Activated naive CD8-positive, alpha-beta T cell (primary cell): ENCODE data around the gene AMN.
A peak's percentile ranks its signal among the peaks of the same experiment; 100 is the strongest.
"Not testable (repeated sequence)": the region's sequence is repeated elsewhere in the genome, so short reads cannot be mapped to it uniquely, and the experiment has no call there.

ENCODE experiments used
- H3K27ac Mint-ChIP-seq: one replicate; pipeline ENCODE4 v1.8.0; 2021; ENCODE audit warnings: mixed read lengths
- H3K27me3 Mint-ChIP-seq: one replicate; pipeline ENCODE4 v1.8.0; 2021; ENCODE audit warnings: mixed read lengths
- H3K36me3 Mint-ChIP-seq: one replicate; pipeline ENCODE4 v1.8.0; 2021; ENCODE audit warnings: mixed read lengths
- H3K4me1 Mint-ChIP-seq: one replicate; pipeline ENCODE4 v1.8.0; 2021; ENCODE audit warnings: low read depth, mixed read lengths
- H3K4me3 Mint-ChIP-seq: one replicate; pipeline ENCODE4 v1.8.0; 2021; ENCODE audit warnings: mild to moderate bottlenecking, mixed read lengths
- H3K9me3 Mint-ChIP-seq: one replicate; pipeline ENCODE4 v1.8.0; 2021; ENCODE audit warnings: low read depth, mixed read lengths

The AMN gene

DNA sequence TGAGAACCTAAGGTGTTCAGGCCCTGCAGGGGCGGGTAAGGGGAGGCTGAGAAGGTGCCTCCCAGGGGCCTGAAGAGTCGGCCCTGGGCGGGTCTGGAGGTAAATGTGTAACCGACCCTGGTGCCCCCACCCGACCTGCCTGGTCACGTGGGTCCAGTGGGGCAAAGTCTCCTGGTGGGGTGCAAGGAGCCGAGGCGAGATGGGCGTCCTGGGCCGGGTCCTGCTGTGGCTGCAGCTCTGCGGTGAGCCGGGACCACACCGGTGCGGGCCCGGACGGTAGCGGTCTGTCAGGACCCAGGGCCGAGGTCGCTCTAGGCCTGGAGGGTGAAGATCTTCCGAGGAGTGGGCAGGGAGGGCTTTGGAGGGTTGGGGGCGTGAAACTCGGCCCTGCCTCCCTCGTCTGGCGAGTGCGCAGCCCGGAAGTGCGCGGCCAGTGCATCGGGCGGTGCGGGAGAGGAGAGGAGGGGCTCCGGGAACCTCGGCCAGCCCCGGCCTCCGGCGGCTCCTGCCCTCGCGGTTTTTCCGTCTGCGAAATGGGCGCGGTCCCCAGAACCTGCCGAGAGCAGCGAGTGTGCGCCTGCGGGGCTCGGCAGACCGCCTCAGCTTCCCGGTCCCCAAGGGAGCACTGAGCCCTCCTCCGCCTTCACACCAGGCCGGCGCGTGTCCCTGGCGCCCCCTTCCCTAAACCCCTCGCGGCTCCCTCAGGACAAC is at the start of gene AMN:
Gene AMN, plus strand, starts transcription at position 174 of the 711 bp plus-strand sequence. Its CDS starts 26 bp downstream, at position 200.
- peak within 1 kb of the TSS; percentile 47 for H3K27ac Mint-ChIP-seq
- H3K4me1 Mint-ChIP-seq: peaks cover 13% of the 10 kb centered on the region
- H3K4me3 Mint-ChIP-seq: peak within 1 kb of the TSS; percentile 61
- no peaks in the 10 kb centered on the region for H3K9me3 Mint-ChIP-seq
- H3K27me3 Mint-ChIP-seq: peaks cover 6% of the 10 kb centered on the region
- no peaks in the 10 kb centered on the region for H3K36me3 Mint-ChIP-seq

DNA sequence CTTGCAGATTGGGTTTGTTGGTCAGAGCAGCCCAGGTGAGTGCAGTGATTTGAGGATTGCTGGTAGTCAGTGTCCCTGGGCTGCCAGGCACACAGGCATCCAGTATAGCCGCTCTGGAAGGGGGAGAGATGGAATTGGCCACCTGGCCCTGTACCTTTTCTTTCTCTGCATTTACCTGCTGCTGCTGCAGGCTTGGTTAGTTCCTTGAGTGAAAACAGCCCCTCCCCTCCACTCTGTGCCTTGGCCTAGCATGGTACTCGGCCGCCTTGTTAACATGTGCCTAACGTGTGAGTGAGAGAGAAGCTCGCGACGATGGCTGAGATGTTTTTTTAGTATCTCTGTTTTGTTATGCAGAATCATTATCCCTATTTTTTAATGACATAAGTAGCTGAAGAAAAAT is 49.3 kb upstream of the AMN start:
- Mint-ChIP-seq H3K4me1 (peaks cover 4% of the 10 kb centered on the region), H3K9me3 (no peaks in the 10 kb centered on the region), H3K27ac (no peak overlapping the region), H3K4me3 (no peak overlapping the region), H3K36me3 (peaks cover 6% of the 10 kb centered on the region), H3K27me3 (no peaks in the 10 kb centered on the region)

DNA sequence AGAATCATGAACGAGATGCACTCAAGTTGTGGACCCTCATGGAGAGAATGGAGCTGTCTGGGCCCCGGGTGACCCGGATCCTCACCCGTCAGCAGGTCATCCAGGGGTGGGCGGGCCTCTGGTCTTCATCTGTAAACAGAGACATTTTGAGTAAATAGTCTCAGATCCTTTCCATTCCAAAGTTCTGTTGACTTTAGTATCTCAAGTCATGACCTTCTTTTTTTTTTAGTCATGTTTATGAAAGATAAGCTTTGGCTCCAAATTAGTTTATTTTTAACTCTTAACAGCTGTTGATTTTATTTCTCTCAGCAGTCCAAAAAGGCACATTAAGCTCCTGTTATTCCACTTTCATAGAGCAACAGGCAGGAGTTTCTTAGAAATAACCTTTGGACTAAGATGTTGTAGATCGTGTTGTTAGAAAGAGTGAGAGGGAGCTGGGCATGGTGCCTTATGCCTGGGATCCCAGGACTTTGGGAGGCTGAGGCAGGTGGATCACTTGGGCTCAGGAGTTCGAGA is 48.9 kb upstream of the AMN start:
- Mint-ChIP-seq H3K4me3 (no peak overlapping the region), H3K27ac (no peak overlapping the region), H3K9me3 (no peaks in the 10 kb centered on the region), H3K4me1 (peaks cover 4% of the 10 kb centered on the region), H3K36me3 (peaks cover 6% of the 10 kb centered on the region), H3K27me3 (no peaks in the 10 kb centered on the region)

DNA sequence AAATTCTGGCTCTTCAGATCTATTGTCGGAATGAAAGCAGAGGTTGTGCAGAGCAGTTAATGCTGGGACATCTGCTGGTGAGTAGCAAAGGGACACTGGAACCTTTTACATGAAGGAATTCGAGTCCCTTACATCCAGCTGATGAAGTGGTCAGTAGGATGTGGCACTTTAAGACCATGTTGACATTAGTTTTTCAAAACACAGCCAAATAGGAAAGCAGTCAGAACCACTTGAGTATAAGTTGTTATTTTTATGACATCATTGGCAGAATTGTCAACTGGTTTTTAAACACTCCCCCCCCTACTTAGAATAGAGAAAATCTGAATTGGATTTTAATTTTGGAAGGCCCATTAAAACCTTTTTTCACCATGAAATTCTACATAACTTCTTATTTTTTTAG is 46.8 kb upstream of the AMN start:
- Mint-ChIP-seq H3K36me3 (peaks cover 7% of the 10 kb centered on the region), H3K4me3 (no peak overlapping the region), H3K27ac (no peak overlapping the region), H3K9me3 (no peaks in the 10 kb centered on the region), H3K27me3 (no peaks in the 10 kb centered on the region), H3K4me1 (peaks cover 4% of the 10 kb centered on the region)

DNA sequence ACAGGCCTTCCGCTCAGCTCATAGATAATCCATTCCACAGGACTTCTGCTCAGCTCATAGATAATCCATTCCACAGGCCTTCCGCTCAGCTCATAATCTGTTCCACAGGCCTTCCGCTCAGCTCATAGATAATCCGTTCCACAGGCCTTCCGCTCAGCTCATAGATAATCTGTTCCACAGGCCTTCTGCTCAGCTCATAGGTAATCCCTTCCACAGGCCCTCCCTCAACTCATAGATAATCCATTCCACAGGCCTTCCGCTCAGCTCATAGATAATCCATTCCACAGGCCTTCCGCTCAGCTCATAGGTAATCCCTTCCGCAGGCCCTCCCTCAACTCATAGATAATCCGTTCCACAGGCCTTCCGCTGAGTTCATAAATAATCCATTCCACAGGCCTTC is 45.0 kb upstream of the AMN start:
- H3K4me3 Mint-ChIP-seq, H3K27me3 Mint-ChIP-seq, H3K9me3 Mint-ChIP-seq, H3K27ac Mint-ChIP-seq, H3K4me1 Mint-ChIP-seq, H3K36me3 Mint-ChIP-seq: not testable (repeated sequence)

DNA sequence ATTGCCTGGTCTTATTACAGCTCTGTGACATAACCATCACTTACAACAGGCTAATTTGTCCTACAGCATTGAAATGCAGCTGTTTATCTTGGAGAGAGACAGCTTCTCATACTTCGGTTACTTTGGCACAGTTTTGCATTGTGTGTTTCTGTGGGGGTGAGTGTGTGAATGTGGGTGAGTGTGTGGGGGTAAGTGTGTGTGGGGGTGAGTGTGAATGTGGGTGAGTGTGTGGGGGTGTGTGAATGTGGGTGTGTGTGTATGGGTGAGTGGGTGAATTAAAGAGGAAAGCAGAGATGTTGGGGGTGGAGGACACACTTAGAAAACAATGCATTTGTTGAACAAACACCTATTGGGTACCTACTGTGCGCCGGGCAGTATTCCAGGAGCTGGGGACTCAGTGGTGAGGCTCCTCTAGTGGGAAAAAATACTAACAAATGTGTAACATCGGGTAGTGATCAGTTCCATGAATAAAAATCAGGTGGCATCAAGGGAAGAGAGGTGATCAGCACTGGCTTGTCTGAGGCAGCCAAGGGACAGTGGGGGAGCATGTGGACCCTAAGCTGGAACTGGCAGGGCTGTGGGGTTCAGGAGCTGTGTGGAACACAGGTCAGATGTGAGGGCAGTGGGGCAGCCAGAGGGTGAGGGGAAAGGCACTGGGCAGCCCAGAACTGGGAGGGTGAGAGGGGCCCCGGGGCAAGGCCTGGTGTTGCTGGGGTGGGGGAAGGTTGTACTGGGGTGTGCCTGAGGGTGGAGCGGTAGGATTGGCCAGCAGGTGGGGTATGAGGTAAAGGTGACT is 44.1 kb upstream of the AMN start:
- Mint-ChIP-seq H3K4me3 (no peak overlapping the region), H3K36me3 (peaks cover 10% of the 10 kb centered on the region), H3K27me3 (no peaks in the 10 kb centered on the region), H3K27ac (no peak overlapping the region), H3K4me1 (peaks cover 2% of the 10 kb centered on the region), H3K9me3 (no peaks in the 10 kb centered on the region)

DNA sequence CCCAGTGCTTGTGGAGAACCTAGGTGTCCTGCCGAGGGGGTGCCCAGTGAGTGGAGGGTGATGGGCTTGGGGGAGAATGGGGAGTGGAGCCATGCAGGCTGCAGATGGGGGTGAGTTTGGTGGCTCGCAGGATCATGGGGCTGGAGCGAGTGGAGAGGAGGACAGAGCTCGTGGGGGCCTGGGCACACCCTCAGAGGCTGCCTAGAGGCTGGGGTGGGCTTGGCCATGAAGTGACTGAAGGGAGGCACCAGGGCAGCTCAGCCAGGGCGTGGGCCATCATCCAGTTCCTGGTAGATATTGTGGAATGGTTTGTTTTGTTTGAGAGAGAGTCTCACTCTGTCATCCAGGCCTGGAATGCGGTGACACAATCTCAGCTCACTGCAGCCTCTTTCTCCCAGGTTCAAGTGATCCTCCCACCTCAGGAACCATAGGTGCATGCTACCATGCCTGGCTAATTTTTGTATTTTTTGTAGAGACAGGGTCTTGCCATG is 43.4 kb upstream of the AMN start:
- no peaks in the 10 kb centered on the region for H3K27me3 Mint-ChIP-seq
- peaks cover 11% of the 10 kb centered on the region for H3K36me3 Mint-ChIP-seq
- peaks cover 2% of the 10 kb centered on the region for H3K4me1 Mint-ChIP-seq
- no peak overlapping the region for H3K4me3 Mint-ChIP-seq
- H3K9me3 Mint-ChIP-seq: no peaks in the 10 kb centered on the region
- H3K27ac Mint-ChIP-seq: no peak overlapping the region

DNA sequence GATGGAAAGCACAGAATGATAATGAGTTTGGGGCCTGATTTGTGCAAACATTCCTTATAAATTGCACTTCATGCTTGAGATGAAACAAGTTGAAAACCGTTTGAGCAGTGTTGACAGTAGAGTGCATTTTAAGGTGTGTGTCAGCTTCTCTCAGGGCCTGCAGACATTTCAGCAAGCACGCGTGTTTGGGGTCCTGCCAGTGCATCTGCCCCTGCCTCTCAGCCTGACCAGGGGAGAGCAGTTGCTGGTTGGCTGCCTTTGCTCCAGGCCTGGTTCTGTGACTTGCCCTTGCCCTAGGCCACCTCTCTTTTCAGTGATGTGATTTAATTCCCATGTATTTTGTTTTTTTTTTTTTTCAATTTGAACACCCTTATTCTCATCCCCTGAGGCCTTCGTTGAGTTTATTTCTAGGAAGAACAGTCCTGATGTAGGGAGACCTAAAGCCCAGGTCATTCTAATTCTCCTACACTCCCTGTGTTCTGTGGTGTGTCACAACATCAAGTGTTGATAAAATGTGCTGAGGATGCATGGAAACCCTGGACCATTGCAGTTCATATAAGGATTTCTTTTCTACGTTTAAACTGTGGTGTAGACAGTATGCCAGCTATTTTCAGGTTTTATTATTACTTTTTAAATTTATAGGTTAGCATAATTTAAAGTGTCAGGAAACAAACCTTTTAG is 40.1 kb upstream of the AMN start:
- Mint-ChIP-seq H3K9me3 (no peaks in the 10 kb centered on the region), H3K36me3 (peaks cover 7% of the 10 kb centered on the region), H3K27ac (peak overlapping the region; percentile 55), H3K4me3 (no peak overlapping the region), H3K27me3 (no peaks in the 10 kb centered on the region), H3K4me1 (peaks cover 2% of the 10 kb centered on the region)

DNA sequence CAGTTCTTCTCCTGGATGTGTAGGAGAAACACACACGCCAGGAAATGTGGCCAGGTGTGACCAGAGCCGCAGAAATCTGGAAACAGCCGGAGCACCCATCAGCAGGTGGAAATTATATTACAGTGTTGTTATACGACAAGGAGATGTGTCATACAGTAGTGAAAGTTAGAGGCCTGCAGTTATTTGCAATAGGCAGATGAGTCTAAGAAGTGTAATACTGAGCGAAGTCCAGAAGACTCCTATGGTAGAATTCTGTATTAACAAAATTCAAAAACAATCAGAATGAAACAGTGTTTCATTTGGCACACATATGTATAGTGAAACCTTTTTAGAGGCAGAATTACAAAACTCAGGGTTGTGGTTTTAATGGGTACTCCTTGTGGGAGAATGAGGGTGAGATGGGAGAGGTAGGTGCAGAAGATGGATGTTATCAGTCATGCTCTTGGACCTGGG is 39.3 kb upstream of the AMN start:
- Mint-ChIP-seq H3K4me3 (no peak overlapping the region), H3K27me3 (no peaks in the 10 kb centered on the region), H3K36me3 (peaks cover 9% of the 10 kb centered on the region), H3K9me3 (no peaks in the 10 kb centered on the region), H3K27ac (no peak overlapping the region), H3K4me1 (peaks cover 2% of the 10 kb centered on the region)

DNA sequence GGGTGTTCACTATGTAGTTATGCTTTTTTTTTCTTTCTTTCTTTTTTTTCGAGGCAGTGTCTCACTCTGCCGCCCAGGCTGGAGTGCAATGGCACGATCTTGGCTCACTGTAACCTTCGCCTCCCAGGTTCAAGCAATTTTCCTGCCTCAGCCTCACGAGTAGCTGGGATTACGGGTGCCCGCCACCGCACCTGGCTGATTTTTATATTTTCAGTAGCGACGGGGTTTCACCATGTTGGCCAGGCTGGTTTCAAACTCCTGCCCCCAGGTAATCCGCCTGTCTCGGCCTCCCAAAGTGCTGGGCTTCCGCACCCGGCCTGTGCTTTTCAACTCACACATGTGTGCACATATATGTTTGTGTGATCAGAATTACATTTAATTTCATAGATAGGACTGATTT is 38.9 kb upstream of the AMN start:
- Mint-ChIP-seq H3K4me3 (no peak overlapping the region), H3K27me3 (no peaks in the 10 kb centered on the region), H3K9me3 (no peaks in the 10 kb centered on the region), H3K4me1 (peaks cover 2% of the 10 kb centered on the region), H3K36me3 (peaks cover 9% of the 10 kb centered on the region), H3K27ac (no peak overlapping the region)

DNA sequence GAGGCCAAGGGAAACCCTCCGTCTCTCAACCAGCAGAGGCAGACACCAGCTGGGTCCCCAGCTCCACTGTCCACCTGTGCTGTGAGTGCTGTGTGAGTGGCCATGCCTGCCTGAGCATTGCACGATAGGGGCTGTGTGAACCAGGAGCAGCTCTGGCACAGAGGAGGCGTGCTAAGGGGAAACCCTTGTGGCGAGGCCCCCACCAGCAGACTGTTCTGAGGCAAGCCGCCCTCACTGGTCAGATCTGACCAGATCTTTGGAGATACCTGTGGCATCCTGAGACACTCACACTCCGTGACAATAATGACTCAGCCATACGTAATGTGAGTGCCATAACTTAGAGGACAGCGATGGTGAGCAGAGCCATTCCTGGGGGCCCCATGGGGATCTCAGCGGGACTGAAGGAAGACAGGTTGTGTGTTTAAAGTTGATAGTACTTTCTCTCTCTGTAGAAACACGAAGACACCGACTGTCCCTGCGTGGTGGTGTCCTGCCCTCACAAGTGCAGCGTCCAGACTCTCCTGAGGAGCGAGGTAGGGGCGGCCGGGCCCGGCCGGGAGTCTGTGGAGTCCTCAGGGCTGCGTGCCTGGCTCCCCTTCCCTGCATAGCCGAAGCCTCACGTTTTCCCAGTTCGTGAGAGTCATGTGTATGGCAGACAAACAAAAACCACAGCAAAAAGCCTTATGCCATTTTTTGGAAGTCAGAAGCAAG is 36.6 kb upstream of the AMN start:
- peaks cover 7% of the 10 kb centered on the region for H3K36me3 Mint-ChIP-seq
- no peaks in the 10 kb centered on the region for H3K9me3 Mint-ChIP-seq
- no peak overlapping the region for H3K27ac Mint-ChIP-seq
- H3K4me3 Mint-ChIP-seq: no peak overlapping the region
- H3K4me1 Mint-ChIP-seq: peaks cover 2% of the 10 kb centered on the region
- H3K27me3 Mint-ChIP-seq: no peaks in the 10 kb centered on the region

DNA sequence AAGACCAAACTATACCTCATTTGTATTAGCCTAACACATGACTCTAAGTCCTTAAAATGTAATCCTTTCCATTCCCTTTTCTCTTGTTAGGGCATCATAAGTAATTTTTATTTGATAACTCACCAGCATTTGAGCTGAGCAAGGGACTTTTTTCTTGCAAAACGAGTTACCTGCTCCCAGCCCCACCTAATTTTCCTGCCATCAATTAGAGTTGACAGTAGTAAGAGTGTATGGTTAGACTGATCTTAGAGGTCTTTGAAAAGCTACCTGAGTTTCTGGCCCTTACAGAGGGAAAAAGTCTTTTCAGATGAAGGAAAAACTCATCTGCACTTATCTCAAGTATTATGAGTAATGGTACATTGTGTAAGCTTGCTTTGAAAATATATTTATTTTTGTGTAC is 33.7 kb upstream of the AMN start:
- Mint-ChIP-seq H3K4me3 (no peak overlapping the region), H3K36me3 (peaks cover 5% of the 10 kb centered on the region), H3K4me1 (no peaks in the 10 kb centered on the region), H3K27ac (no peak overlapping the region), H3K27me3 (no peaks in the 10 kb centered on the region), H3K9me3 (no peaks in the 10 kb centered on the region)

DNA sequence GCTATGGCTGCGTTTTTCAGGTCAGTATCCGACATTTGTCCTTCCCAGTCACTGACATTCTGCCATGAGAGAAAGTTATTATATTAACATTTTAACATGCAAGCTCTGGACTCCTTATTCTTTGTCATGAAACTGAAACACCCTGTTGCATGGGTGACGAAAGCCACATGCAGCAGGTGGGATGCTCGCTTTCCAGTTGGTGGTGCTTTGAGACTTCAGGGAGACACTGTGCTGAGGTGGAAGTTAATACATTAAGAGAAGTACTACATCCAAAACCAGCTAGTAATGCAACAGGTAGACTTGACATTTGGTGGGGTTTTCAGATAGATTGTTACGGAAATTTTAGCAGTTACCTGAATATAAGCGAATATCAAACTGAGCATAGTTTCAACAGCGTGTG is 32.8 kb upstream of the AMN start:
- Mint-ChIP-seq H3K27ac (no peak overlapping the region), H3K27me3 (no peaks in the 10 kb centered on the region), H3K4me1 (no peaks in the 10 kb centered on the region), H3K4me3 (no peak overlapping the region), H3K36me3 (peaks cover 2% of the 10 kb centered on the region), H3K9me3 (no peaks in the 10 kb centered on the region)

DNA sequence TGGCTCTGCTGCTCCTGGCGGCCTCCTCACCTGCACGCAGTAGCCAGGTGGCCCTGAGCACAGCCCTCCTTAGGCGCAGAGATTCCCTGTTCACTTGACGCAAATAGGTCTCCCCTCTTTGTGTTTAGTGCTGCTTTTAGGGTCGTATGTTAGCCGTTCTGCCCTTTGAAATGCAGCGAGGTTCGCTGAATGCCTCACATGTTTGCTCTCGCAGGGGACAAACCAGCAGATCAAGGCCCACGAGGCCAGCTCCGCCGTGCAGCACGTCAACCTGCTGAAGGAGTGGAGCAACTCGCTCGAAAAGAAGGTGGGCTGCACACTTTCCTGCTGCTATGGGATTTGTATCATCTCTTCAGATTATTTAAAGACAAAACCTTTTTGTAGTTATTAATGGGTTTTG is 31.4 kb upstream of the AMN start:
- H3K4me3 Mint-ChIP-seq: no peak overlapping the region
- H3K36me3 Mint-ChIP-seq: peaks cover 5% of the 10 kb centered on the region
- no peaks in the 10 kb centered on the region for H3K4me1 Mint-ChIP-seq
- no peak overlapping the region for H3K27ac Mint-ChIP-seq
- H3K9me3 Mint-ChIP-seq: no peaks in the 10 kb centered on the region
- no peaks in the 10 kb centered on the region for H3K27me3 Mint-ChIP-seq
